HG02885 (cell line): Measurements from ENCODE around the gene CRLF1.
A peak's percentile ranks its signal among the peaks of the same experiment; 100 is the strongest.

Experiments
- ATAC-seq: cut with Tn5 transposase; IDR thresholded peaks from one replicate; pipeline ENCODE4 v1.9.1; 2021; ENCODE audit warnings: mild to moderate bottlenecking; ENCODE audit not compliant: unreplicated experiment, poor library complexity

Gene CRLF1

DNA sequence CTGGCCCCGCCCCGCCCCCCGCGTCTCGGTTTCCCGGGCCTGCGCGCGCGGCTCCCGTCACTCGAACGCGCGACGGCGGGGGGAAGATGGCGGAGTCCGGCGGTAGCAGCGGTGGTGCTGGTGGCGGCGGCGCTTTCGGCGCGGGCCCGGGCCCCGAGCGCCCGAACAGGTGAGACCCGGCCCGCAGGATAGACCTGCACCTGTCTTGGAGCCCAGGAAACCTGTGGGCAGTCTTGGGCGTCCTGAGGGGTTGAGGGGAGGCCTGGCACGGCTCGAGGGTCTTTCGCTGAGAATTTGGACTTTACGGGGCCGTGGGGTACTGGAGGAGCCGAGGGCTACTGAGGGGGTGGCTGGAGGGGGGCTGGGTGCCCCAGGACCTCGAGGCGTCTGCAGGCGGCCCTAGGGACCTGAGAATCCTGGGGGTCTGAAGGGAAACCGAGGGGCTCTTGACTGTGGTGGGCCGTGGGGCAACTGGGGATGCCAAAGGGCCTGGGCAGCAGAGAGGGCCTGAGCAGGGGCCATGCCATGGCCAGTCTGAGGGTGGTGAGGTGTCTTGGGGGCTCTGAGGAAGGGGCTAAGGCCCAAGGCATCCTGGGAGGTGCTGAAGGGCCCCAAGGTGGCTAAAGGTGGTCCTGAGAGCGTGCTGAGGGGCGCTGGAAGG lies 30.5 kb upstream of the CRLF1 start, which contains the start of gene KLHL26:
TSS of gene KLHL26 (plus strand) at position 60 of the 661 bp plus-strand sequence. CDS start at position 87, 27 bp downstream.
- no peak for ATAC-seq

DNA sequence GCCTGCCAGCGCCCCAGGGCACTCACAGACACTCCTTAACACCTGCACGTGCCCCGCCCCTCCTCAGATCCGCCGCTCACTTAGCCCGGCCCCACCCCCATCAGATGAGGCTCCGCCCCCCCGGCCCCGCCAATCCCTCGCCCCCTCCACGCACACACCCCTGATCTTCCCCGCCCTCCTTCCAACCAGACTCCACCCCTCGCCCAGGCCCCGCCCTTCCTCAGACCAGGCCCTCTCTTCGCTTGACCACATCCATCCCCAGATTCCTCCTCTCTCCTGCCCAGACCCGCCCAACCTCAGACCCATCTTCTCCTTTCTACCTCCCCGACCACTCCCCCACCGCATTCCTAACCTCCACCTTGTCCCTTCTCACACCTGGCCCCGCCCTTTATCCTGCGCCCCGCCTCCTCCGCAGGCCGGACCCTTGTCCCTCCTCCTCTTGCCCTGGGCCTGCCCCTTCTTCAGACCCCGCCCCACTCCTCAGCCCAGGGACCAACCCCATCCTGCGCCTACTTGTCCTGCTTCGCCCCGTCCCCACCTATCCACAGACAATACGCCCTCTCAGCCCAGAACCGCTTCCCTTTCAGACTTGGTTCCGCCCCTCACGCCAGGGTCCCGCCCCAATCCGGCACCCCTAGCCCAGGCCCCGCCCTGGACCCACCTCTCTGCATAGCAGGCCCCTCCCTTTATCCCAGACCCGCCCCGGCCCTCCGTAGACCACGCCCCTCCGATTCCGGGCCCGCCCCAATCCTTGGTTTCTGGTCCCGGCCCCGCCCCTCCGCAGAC lies 29.8 kb upstream of the CRLF1 start:
- ATAC-seq, result peak; percentile 88

DNA sequence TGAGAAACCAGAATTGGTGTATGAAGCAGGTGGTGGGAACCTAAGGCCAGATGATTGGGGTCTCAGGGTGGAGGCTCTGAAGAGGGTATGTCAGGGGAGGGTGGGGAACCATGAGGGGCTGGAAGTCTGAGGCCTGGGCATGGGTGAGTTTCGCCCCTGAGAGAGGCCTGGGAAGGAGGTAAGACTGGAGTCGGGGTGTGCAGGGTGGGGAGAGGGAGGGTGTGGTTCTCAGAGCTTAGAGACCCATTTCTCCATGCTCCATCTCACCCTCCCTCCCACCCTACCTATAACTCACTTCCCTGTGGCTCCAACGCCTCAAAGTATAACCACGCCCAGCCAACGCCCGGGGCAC lies 29.2 kb upstream of the CRLF1 start:
- no peak for ATAC-seq

DNA sequence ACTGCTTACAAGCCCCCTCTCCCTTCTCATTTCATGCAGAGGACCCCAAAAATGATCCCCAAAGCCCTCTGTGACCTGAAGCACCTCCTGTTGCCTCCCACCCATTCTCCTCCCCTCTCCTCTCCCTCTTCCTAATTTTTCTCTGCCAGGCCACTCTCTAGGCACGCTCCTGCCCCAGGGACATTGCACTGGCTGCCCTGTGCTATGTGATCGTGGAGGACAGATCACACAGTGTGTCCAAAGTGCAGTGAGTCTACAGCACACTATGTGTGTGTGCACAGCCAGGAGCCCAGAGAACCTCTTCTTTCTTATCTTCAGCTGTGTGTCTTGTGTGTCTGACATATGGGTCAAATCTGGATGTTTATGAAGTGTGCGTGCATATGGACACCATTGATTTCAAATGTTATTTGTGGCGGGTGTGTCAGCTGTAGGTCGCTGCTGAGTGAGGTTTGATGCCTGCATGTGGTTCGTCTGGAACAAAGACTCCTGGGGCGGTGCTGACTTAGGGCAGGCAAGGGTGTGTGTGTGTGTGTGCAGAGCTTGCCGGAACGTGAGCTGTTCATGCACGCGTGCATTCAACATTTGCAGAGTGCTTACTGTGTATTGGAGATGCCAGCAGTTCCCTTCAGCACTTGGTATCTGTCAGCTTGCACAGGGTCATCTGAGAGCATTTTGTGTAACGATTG lies 28.2 kb upstream of the CRLF1 start:
- ATAC-seq, result no peak

DNA sequence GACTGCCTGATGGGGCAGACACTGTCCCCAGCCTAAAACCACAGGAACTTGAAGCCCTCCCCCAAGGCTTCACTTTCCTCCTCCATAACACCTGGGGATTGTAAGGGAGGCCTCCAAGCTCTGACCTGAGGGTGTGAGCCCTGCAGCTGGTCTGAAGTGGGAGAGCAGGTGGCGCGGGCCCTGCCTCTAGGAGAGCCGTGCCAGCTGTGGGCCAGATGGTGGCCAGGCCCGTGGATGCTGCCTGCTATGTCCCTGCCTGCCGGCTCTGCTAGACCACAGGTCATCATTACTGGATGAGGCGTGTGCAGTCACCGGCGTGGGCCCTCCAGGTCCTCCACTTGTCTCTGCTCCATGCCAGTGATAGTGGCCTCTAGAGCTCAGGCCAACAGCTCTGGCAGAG lies 26.7 kb upstream of the CRLF1 start:
- ATAC-seq, result no peak

GRCh38 chr19:18629166-18630088 lies 22.8 kb upstream of the CRLF1 start:
- ATAC-seq, result no peak

GRCh38 chr19:18626906-18627305 lies 20.3 kb upstream of the CRLF1 start:
- no peak for ATAC-seq

DNA sequence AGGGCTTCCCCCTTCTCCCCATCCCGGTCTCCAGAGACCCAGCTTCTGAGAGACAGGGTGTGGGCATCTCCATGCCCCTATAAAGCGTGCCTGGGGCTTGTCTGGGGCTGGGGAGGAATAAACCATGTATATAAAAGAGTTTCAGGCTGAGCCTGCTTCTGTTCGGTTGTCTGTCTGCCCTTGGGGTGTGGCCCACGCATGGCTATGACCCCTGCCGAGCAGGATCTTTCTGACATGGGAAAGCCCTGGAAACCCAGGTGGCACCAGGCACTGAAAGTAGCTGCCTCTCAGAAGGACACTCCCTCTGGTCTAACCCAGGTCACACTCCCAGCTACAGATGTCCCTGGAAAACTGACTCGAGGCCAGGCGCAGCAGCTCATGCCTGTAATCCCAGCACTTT lies 14.3 kb upstream of the CRLF1 start:
- ATAC-seq, result no peak

GRCh38 chr19:18620311-18620710 lies 13.7 kb upstream of the CRLF1 start:
- ATAC-seq, result no peak

DNA sequence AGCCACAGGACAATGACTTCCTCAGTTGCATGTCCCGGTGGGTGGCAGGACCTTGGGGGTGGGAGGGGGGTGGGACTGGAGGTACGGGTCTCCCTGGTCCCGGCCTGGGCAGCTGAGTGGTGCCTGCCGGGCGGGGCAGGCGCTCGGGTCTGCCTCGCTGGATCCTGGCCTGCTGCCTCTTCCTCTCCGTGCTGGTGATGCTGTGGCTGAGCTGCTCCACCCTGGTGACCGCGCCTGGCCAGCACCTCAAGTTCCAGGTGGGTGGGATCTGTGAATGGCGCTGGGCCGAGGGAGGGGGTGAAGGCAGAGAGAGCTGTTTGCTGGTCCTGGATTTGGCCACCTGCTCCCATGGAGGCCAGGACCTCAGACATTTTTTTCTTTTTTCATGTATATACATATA lies 11.6 kb upstream of the CRLF1 start:
- ATAC-seq, result no peak

DNA sequence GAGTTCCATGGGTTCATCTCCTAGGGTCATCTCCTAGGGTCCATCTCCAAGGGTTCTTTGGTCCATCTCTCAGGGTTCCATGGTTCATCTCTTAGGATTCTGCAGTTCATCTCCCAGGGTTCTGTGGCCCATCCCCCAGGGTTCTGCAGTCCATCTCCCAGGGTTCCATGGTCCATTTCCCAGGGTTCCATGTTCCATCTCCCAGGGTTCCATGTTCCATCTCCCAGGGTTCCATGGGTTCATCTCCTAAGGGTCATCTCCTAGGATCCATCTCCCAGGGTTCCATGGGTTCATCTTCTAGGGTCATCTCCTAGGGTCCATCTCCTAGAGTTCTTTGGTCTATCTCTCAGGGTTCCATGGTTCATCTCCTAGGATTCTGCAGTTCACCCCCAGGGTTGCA lies 11.0 kb upstream of the CRLF1 start:
- no peak for ATAC-seq

DNA sequence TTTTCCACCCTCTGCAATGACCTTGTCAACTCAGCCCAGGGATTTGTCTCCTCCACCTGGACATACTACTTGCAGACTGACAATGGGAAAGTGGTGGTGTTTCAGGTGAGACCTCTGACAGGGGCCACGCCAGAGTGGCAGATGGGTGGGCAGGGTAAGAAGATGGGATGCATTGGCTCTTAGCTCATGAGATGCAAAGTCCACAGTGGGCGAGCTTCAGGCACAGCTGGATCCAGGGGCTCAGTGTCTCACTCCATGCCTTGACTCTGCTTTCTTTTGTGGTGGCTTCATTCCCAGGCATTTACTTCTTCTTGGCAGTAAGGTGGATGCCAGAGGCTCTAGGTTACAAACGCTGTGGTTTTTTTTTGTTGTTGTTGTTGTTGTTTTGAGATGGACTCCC lies 9.4 kb upstream of the CRLF1 start:
- no peak for ATAC-seq

- no peak for ATAC-seq
Observed at GRCh38 chr19:18613589-18614234, 7.1 kb upstream of the CRLF1 start.

DNA sequence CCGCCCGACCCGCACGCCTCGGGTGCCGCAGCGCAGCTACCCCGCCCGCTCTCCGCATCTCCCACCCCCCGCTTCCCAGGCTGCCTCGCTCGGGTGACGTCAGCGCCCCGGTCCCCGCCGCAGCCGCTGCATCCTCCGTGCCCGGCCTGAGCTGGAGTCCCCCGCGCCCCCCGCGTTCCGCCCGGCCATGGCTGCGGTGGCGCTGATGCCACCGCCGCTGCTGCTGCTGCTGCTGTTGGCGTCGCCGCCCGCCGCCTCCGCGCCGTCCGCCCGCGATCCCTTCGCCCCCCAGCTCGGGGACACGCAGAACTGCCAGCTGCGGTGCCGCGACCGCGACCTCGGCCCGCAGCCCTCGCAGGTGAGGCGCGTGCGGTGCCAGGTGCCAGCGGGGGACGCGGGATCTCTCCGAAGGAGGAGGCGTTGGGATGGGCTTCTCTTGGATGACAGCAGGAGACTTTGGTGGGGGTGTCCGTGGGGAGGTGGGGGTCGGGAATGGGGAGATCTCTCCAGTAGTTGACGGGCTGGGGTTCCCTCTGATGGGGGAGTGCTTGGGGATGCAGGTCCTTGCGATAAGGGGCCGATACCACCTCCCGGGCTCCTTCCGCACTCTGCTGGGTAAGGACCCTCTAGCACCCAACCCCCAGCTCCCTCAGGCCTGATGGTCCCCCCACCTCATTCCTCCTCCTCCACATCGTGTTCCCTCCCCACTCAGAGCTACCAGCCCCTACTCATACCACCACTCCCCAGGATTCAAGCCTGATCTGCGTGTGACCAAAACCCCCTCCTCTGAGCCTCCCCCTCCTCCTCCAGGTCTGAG lies 6.4 kb upstream of the CRLF1 start, which contains the start of gene TMEM59L:
TSS of gene TMEM59L (plus strand) at position 99 of the 817 bp plus-strand sequence. CDS start at position 188, 89 bp downstream.
- no peak for ATAC-seq

DNA sequence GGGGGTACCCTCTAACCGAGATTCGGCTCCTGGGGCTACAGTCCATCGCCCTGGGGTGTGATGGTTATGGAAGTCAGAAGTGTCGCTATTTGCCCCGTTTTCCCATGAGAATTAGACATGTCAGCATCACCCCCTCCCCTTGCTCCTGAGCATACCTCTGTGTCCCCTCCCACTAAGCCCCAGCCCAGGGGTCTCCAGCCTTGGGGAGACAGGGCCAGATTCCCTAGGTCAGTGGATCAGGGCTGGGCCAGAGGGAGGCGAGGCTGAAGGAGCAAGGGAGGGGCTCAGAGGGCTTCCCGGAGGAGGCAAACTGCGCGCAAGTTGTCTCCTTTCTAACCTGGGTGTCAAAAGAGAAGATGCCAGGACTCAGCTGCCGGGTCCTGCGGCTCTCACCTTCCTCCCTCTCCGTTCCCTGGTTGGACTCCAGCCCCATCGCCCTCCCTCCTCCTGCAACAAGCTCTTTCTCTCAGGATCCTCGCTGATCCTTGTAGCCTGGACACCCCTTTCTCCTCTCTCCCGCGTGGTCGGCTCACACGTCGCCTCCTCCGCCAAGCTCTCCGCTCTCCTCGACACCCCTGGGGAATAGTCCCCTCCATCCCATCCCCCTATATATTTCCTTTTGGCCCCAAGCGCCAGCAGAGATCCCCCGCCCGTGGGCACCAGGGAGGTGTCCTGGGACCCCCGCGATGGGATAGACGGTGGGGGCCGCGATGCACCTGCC lies 5.6 kb upstream of the CRLF1 start:
- no peak for ATAC-seq

DNA sequence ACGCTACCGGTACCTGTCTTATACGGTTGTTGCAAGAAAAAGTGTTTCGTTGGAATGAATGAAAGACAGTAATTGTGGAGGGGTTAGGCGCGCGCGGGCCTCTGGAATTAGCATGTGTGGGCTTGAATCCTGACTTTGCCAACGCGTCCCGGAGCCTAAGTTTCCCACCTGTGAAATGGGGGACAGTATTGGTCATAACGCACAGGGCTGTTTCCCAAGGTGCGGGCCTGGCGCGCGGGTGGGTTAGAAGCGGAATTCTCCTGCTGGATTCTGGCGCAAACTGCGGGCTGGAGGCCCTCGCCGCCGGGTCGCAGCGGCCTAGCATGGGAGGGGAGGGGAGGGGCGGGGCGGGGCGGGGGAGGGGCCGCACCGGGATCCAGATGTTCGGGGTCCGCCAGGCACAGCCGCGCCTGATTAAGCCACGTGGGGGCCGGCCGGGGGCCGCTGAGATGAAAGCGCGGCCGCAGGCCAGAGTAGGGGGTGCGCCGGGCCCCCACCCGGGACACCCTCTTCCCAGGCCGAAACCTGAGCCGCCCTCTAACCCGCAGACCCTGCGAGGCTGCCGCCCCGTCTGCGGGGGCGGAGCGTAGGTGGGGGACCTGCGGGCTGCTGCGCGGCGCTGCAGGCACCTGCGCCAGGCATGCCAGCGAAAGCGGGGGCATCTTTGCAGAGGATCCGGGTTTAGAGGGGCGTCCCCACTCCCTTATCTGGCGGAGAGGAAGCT lies 4.9 kb upstream of the CRLF1 start:
- no peak for ATAC-seq

DNA sequence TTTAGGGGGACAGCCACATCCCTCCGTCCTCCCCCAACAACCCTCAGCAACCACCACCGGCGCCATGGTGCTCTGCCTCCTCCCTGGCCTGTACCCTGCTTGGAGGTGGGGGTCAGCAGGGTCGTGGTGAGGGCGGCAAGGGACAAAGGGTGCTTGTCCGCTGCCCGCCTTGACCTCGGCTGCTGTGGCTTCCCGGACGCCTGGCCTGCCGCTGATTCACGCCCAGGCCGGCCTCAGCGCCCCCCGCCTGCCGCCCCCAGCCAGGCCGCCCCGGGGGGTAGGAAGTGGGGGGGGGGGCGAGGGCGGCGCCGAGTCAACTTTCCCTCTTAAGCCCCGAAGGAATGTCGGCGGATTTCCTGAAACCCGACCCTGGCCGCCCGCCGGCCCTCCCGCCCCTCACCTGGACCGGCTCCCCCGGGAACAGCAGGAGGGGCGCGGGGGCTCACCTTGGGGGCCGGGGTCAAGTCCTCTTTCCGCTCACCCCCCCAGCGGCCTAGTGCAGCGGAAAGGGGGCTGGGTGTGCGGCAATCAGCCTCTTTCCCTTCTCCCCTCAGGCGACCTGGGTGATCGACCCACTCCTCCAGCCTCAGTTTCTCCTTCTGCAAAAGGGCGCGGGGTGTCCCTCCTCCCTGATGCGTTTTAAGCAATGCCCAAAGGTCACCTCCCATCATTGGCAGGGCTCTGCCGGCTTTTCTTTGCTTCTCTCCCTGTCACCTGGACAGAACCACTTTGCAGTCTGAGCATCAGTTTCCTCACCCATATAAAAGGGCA lies 4.1 kb upstream of the CRLF1 start:
- ATAC-seq, result no peak
